ENCODE data around the gene NPPA. TPM values are rescaled to one million over a fixed set of nuclear protein-coding genes. Genes with fewer than 3 reads are reported as not detected.

Gene NPPA
- total RNA-seq, 2 experiments from 2014 or later = not detected

DNA sequence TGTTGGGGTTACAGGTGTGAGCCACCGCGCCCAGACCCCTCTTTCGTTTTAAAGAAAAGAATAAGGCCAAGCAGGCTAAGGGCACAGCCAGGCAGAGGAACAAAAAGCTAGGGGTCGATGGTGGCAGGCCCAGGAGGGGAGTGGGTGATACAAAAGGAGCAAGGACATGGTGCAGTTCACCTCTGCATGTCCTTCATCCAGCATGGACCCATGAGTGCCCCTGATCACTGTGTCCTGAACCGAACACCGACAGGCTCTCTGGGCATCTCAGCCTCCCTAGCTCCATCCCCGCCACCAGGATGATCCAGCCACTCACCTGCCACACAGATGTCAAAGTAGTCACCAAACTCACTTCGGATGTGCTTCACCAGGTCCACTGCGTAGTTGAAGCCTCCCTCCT is 47.7 kb downstream of the NPPA start:
- H3K27me3 Mint-ChIP-seq = no peaks in the 10 kb centered on the region
- no peak overlapping the region for H3K4me3 Mint-ChIP-seq
- no peak for DNase-seq
- peaks cover 32% of the 10 kb centered on the region for H3K4me1 Mint-ChIP-seq (ENCODE audit: low read depth)
- H3K9me3 Mint-ChIP-seq = no peaks in the 10 kb centered on the region
- intact Hi-C loops (cut with micrococcal nuclease) = no loop called here
- peaks cover 7% of the 10 kb centered on the region for H3K36me3 Mint-ChIP-seq (ENCODE audit: low read depth)
- ATAC-seq = no peak
- ChIA-PET POLR2A (no interaction called here), CTCF (no interaction called here)
- no peak overlapping the region for H3K27ac Mint-ChIP-seq
- no peak for TF ChIP-seq CTCF (IDR thresholded peaks at IDR 0.05)

- H3K27me3 Mint-ChIP-seq = no peaks in the 10 kb centered on the region
- no peak for ATAC-seq
- ChIA-PET POLR2A (no interaction called here), CTCF (no interaction called here)
- intact Hi-C loops (cut with micrococcal nuclease) = no loop called here
- peaks cover 10% of the 10 kb centered on the region for H3K36me3 Mint-ChIP-seq (ENCODE audit: low read depth)
- TF ChIP-seq CTCF (IDR thresholded peaks at IDR 0.05) = no peak
- no peaks in the 10 kb centered on the region for H3K9me3 Mint-ChIP-seq
- H3K4me3 Mint-ChIP-seq = no peak overlapping the region
- H3K4me1 Mint-ChIP-seq (ENCODE audit: low read depth) = peaks cover 25% of the 10 kb centered on the region
- no peak overlapping the region for H3K27ac Mint-ChIP-seq
- DNase-seq = no peak
These were observed 48.5 kb downstream of the NPPA start for GRCh38 chr1:11799099-11799498.

GRCh38 chr1:11797525-11798216 is 49.9 kb downstream of the NPPA start:
- Mint-ChIP-seq H3K4me3 (no peak overlapping the region), H3K4me1 (ENCODE audit: low read depth) (peaks cover 12% of the 10 kb centered on the region), H3K27ac (no peak overlapping the region), H3K36me3 (ENCODE audit: low read depth) (peaks cover 10% of the 10 kb centered on the region), H3K27me3 (no peaks in the 10 kb centered on the region), H3K9me3 (no peaks in the 10 kb centered on the region)
- CTCF ChIA-PET = interaction anchor here (0.9 kb wide), 1 partner anchor 147 kb away, joined by 3 read pairs; no protein-coding TSS in a partner anchor
- no peak for DNase-seq
- intact Hi-C loops (cut with micrococcal nuclease) = no loop called here
- no peak for ATAC-seq
- POLR2A ChIA-PET = interaction anchor here (1.3 kb wide), 1 partner anchor 110 kb away, joined by 9 read pairs; no protein-coding TSS in a partner anchor
- TF ChIP-seq CTCF (IDR thresholded peaks at IDR 0.05) = no peak

DNA sequence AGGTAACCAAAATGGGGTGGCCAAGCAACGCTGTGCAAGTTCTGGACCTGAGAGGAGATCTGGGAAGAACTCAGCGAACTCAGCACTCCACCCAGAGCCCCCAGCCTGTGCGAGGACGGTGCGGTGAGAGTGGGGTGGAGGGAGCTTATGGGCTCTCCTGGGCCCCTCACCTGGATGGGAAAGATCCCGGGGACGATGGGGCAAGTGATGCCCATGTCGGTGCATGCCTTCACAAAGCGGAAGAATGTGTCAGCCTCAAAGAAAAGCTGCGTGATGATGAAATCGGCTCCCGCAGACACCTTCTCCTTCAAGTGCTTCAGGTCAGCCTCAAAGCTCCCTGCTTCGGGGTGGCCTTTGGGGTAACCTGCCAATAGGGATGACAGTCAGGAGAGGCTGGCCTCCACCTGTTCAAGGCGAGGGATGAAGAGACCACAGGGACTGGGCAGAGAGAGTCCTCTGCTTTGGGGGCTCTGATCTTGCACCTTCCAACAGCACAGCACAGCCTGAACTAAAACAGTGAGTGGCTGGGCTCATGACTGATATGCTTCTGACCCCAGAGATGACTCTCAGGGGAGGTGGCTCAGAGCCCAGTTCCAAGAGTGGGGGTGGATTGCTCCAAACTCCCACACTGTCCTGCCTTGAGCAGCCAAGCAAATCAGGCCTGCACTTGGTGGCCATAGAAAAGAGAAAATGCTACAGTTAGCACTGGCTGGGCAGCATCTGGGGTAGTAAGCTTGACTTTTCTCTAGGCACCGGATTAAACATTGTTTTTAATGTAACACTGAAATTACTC is 51.4 kb downstream of the NPPA start:
- ChIA-PET POLR2A (interaction anchor here (0.9 to 1.2 kb wide), 2 partner anchors 112 to 114 kb away, joined by 3 to 6 read pairs; no protein-coding TSS in a partner anchor), CTCF (no interaction called here)
- H3K27ac Mint-ChIP-seq = no peak overlapping the region
- ATAC-seq = no peak
- H3K4me3 Mint-ChIP-seq = no peak overlapping the region
- intact Hi-C loops (cut with micrococcal nuclease) = no loop called here
- H3K27me3 Mint-ChIP-seq = no peaks in the 10 kb centered on the region
- no peak for TF ChIP-seq CTCF (IDR thresholded peaks at IDR 0.05)
- DNase-seq = no peak
- no peaks in the 10 kb centered on the region for H3K9me3 Mint-ChIP-seq
- H3K36me3 Mint-ChIP-seq (ENCODE audit: low read depth) = peaks cover 10% of the 10 kb centered on the region
- peaks cover 1% of the 10 kb centered on the region for H3K4me1 Mint-ChIP-seq (ENCODE audit: low read depth)

Other genes starting within 250 kb of the NPPA start
- gene FBXO2, start 193.4 kb downstream of the NPPA start, total RNA-seq = 1 to 10 TPM; 1.7 to 1.9 TPM
- gene FBXO44, start 192.9 kb downstream of the NPPA start, total RNA-seq = 10 to 100 TPM; 18.1 to 20.4 TPM
- 1 to 10 TPM; 6.2 to 7.9 TPM for gene FBXO6, start 183.6 kb downstream of the NPPA start, total RNA-seq
- 10 to 100 TPM; 86.5 to 90.4 TPM for gene MAD2L2, start 166.6 kb downstream of the NPPA start, total RNA-seq
- under 1 TPM; 0.18 to 0.20 TPM for gene DRAXIN, start 156.1 kb downstream of the NPPA start, total RNA-seq
- 1 to 10 TPM; 8.9 to 9.4 TPM for gene AGTRAP, start 111.6 kb downstream of the NPPA start, total RNA-seq
- not detected for gene C1orf167, start 85.6 kb downstream of the NPPA start, total RNA-seq
- 1 to 10 TPM; 9.6 TPM for gene MTHFR, start 41.8 kb downstream of the NPPA start, total RNA-seq
- 10 to 100 TPM; 10.8 to 12.2 TPM for gene CLCN6, start 41.6 kb downstream of the NPPA start, total RNA-seq
- not detected for gene NPPB, start 11.2 kb upstream of the NPPA start, total RNA-seq
- gene KIAA2013, start 78.6 kb upstream of the NPPA start, total RNA-seq = 10 to 100 TPM; 23.5 to 25.5 TPM
- 10 to 100 TPM; 21.5 to 22.0 TPM for gene PLOD1, start 86.9 kb upstream of the NPPA start, total RNA-seq
- 10 to 100 TPM; 51.0 to 51.1 TPM for gene MFN2, start 132.7 kb upstream of the NPPA start, total RNA-seq
- gene MIIP, start 171.7 kb upstream of the NPPA start, total RNA-seq = 10 to 100 TPM; 24.0 to 24.7 TPM
- 1 to 10 TPM; 1.5 to 1.8 TPM for gene TNFRSF8, start 215.5 kb upstream of the NPPA start, total RNA-seq

Measured in activated CD8-positive, alpha-beta T cell treated with anti-CD3 and anti-CD28 coated beads for 36 hours (primary cell).